Right lobe of liver (tissue), 4 donors: ENCODE data around the gene COG8.

Source experiments
- POLR2A ChIP-seq: fragments of 450-650 bp; IDR thresholded peaks from one replicate; pipeline ENCODE4 v1.6.1; 2017; ENCODE audit warnings: antibody characterized with exemption, mild to moderate bottlenecking
- TF ChIP-seq, protein P1 (sequence below), 4 donors: fragments of 200-600 bp in 3 of 4; fragments of 450-650 bp in 1 of 4; IDR thresholded peaks; one replicate each; pipeline versions ENCODE4 v1.5.1 to v1.8.0; 2016 to 2022; ENCODE audit warnings: antibody characterized with exemption in 4 of 4, mild to moderate bottlenecking in 2 of 4
- donor health status: DM: no; HTN: no; CAD: no.
- donor health status: DM: no; HTN: no; CAD: no.
- donor health status: DM: no; HTN: yes; CAD: no.

GRCh38 chr16:69324585-69325253 lies 14.6 kb downstream of the COG8 start:
- TF ChIP-seq, protein P1, sequence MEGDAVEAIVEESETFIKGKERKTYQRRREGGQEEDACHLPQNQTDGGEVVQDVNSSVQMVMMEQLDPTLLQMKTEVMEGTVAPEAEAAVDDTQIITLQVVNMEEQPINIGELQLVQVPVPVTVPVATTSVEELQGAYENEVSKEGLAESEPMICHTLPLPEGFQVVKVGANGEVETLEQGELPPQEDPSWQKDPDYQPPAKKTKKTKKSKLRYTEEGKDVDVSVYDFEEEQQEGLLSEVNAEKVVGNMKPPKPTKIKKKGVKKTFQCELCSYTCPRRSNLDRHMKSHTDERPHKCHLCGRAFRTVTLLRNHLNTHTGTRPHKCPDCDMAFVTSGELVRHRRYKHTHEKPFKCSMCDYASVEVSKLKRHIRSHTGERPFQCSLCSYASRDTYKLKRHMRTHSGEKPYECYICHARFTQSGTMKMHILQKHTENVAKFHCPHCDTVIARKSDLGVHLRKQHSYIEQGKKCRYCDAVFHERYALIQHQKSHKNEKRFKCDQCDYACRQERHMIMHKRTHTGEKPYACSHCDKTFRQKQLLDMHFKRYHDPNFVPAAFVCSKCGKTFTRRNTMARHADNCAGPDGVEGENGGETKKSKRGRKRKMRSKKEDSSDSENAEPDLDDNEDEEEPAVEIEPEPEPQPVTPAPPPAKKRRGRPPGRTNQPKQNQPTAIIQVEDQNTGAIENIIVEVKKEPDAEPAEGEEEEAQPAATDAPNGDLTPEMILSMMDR (IDR thresholded peaks at IDR 0.05): no peak
- TF ChIP-seq POLR2A: no peak
